Fibroblast of villous mesenchyme (primary cell): ENCODE measurements around the gene PUM1. TPM values are rescaled to one million over a fixed set of nuclear protein-coding genes. Genes with fewer than 3 reads are reported as not detected.

Experiments
- DNase-seq: peaks from one replicate; pipeline ENCODE4 v3.0.0-alpha.2; 2010; ENCODE audit warnings: low read depth
- H3K4me3 ChIP-seq: 2 replicates; pipeline ENCODE4 v1.5.1; 2011; ENCODE audit warnings: low read depth, mild to moderate bottlenecking, low read length
- total RNA-seq: library from RNA; depleted of rRNA; stranded (reverse); fragments of >200 nt; gene quantifications from 2 replicates; pipeline ENCODE4 v1.2.3, GENCODE V29; 2012
- TF ChIP-seq, protein P1 (sequence below): IDR thresholded peaks from 2 replicates; pipeline ENCODE4 v1.5.1; 2012; ENCODE audit warnings: low read depth, mild to moderate bottlenecking, low read length; ENCODE audit not compliant: insufficient read depth

The PUM1 gene
- total RNA-seq, 1 donor = 81.6 TPM

DNA sequence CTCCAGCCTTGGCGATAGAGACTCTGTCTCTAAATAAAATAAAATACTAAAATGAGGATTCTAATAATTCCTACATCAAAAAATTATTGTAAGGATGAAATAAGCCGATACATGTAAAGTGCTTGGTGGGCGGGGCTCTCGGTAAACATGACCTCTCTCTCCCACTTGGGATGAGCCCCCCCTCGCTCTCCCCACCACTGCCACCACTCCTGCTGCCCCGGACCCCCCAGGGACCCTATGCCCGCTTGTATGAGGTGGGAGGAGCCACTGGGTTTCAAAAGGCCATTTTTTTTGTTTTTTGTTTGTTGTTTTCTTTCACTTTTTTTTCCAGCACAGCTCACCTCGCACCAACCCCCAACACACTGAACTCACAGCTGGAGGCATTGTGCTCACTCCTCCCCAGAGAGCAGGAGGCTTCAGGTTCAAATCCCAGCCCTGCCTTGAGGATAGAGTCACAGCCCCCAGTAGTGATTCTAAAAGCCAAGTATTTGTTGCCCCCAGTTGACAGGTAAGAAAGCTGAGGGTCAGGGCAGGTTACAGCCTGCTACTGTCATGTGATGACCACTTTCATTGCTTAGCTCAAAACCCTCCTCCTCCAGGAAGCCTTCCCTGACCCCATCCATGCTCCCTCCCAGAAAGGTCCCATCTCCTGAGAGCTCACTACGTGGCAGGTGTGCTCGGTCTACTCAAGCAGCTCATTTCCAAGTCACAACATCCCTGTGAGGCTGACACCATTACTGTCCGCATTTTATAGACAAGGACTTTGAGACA, 161.1 kb downstream of the PUM1 start:
- H3K4me3 ChIP-seq = no peak overlapping the region
- TF ChIP-seq, protein P1, sequence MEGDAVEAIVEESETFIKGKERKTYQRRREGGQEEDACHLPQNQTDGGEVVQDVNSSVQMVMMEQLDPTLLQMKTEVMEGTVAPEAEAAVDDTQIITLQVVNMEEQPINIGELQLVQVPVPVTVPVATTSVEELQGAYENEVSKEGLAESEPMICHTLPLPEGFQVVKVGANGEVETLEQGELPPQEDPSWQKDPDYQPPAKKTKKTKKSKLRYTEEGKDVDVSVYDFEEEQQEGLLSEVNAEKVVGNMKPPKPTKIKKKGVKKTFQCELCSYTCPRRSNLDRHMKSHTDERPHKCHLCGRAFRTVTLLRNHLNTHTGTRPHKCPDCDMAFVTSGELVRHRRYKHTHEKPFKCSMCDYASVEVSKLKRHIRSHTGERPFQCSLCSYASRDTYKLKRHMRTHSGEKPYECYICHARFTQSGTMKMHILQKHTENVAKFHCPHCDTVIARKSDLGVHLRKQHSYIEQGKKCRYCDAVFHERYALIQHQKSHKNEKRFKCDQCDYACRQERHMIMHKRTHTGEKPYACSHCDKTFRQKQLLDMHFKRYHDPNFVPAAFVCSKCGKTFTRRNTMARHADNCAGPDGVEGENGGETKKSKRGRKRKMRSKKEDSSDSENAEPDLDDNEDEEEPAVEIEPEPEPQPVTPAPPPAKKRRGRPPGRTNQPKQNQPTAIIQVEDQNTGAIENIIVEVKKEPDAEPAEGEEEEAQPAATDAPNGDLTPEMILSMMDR = no peak
- DNase-seq = no peak

DNA sequence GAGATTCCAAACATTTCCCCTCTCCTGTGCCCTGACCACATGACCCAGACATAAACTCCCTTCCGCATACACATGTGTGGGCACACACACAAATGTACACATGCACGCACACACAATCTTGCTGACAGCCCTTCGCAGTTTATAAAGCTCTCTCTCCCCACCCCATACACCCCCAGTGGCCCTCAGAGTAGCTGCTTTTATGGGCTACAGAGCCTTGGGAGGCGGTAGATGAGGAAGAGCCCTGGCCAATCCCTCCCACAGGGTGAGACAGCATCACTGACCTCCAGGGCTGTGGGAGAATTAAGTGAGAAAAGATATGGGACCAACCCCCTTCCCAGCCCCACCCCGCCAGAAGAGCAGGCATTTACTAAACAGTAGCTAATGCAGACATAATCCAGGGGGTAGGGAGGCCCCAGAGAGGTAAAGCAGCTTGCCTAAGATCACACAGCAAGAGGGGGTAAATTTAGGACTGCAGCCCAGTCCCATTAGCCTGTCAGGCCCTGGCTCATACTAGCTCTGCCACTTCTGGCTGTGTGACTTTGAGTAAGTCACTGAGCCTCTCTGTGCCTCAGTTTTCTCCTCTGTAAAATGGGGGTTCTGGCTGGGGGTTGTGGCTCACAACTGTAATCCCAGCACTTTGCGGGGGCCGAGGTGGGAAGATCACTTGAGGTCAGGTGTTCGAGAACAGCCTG, 162.0 kb downstream of the PUM1 start:
- H3K4me3 ChIP-seq = no peak overlapping the region
- DNase-seq = peak; percentile 45
- TF ChIP-seq, protein P1 = no peak

DNA sequence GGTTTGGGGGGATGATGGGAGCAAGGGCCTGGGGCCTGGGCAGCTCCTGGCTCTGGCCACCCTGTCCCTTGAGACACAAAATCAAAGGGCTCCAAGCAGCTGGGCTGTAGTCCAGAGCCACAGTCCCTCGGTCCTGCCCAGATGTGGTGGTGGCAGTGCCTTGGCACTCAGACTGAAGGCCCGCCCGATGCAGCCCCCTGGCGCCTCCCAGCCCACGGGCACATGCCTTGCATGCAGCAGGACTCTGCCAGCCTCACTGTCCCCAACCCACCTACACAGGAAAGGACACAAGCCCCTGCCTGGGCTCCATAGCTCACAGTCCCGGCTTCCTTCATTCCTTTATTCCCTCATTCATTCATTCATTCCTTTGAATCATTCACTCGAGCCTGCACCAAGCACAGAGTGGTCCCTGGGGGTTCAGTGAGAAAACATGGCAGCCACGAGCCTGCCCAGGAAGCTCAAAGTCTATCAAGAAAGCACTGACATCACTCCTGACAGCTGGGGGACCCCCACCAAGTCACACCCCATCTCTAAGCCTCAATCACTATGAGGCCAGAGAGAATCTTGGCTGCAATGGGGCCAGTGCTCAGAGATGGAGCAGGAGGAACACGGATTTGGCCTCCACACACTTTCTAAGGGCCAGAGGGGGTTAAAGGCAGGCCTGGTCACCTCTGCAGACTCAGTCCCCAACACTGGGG, 162.8 kb downstream of the PUM1 start:
- TF ChIP-seq, protein P1 = no peak
- no peak for DNase-seq
- H3K4me3 ChIP-seq = no peak overlapping the region

DNA sequence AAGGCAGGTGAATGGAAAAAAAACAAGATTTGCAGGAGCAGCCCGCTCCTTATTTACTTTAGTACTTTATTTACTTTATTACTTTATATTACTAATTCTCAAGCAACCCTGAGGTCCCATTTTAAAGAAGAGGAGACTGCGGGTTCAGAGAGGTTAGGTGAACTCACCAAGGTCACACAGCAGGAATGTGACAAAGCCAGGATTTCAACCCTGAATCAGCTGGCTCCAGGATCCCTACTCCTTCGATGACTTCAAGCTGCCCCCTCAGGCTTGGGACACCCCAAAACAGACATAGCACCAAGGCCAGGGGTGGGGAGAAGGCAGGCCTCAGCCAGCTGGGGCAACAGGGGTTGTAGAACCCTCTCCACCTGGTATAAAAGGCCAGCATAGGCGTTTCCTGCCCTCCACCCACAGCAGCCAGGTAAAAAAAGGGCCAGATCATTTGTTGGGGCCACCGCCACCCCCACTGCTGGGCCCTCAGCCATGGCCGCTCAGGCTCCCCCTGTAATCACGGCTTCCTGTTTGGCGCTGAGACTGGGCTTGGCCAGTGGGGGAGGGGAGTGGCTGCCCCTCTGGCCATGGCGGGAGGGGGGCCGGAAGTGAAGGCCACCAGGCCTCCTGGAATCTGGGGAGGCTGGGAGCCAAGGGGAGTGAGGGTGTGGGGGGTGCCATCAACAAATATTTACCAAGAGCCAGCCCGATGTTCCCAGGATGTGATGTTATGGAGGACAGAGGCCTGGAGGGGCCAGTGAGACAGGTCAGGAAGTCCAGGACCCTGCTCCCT, 163.5 kb downstream of the PUM1 start:
- DNase-seq = no peak
- TF ChIP-seq, protein P1 = no peak
- no peak overlapping the region for H3K4me3 ChIP-seq

DNA sequence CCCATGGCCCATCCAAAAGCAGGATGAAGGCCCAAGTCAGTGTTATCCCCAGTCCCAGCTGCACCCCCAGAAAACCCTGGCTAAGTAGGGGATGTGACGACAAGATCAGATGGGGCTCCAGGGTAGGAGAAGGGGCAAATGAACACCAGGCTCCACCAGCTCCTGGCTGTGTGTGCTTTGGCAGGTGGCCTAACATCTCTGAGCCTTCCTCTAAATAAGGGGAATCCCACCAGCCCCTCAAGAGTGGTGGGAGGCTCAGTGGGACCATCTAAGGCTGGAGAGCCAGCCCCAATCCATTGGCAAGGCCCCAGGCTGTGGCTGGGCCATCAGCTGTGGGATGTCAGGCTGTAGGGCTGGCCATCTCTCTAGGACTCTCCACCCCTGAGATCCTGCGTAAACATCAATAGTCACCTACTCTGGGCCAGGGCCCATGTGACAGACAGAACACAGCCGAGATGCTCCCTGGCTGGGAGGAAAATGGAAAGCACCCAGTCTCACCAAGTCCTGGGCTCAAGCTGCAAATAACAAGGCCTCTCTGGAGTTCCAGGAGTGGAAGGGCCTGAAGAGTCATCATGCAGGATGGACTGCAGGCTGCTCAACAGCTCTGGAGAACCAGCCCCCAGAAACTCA, 164.5 kb downstream of the PUM1 start:
- H3K4me3 ChIP-seq = no peak overlapping the region
- TF ChIP-seq, protein P1 = no peak
- no peak for DNase-seq

DNA sequence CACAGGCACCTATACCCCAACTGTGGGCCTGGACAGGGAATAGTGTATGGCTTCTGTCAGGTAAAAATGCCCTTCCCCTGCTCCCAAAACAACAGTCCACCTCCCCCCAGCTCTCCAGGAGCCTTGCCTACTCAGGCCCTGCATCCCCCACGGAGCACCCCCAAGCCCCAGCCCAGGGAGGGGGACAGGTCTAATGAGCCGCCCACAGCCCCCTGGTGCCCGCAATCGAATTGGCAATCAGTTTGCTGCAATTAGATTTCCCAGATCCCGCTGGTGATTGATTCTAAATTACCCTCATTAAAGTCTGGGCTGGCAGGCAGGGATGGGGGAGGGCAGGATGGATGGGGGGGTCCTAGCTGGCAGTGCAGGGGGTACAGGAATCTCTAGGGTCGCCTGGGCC, 165.0 kb downstream of the PUM1 start:
- TF ChIP-seq, protein P1 = no peak
- H3K4me3 ChIP-seq = no peak overlapping the region
- DNase-seq = no peak
